Neutrophil (primary cell): ENCODE data around the gene ITSN2.
"Not testable (repeated sequence)": the region's sequence is repeated elsewhere in the genome, so short reads cannot be mapped to it uniquely, and the experiment has no call there.

ENCODE experiments used
- H3K27ac ChIP-seq: fragments of 200-600 bp; sonication (generic); 2 replicates; pipeline ENCODE4 v1.5.1; 2016; ENCODE audit warnings: mild to moderate bottlenecking, moderate library complexity
- H3K27me3 ChIP-seq: fragments of 200-600 bp; sonication (generic); 2 replicates; pipeline ENCODE4 v1.6.0; 2016; ENCODE audit warnings: mild to moderate bottlenecking
- H3K36me3 ChIP-seq: fragments of 200-600 bp; sonication (generic); 2 replicates; pipeline ENCODE4 v1.5.1; 2017
- H3K4me1 ChIP-seq, 2 experiments: fragments of 200-600 bp in 1 of 2; sonication (generic) in 1 of 2; 1 replicate in 1 of 2; 2 replicates in 1 of 2; pipeline versions ENCODE4 v1.5.1 to v1.6.1; 2013 to 2016; ENCODE audit warnings: low read depth in 1 of 2, low read length in 1 of 2, mild to moderate bottlenecking in 1 of 2, moderate library complexity in 1 of 2; ENCODE audit not compliant: control insufficient read depth in 1 of 2, insufficient read depth in 1 of 2
- H3K4me3 ChIP-seq, 2 experiments: fragments of 200-600 bp in 1 of 2; sonication (generic) in 1 of 2; 1 replicate in 1 of 2; 2 replicates in 1 of 2; pipeline ENCODE4 v1.5.1; 2013 to 2016; ENCODE audit warnings: low read depth in 1 of 2, low read length in 1 of 2, mild to moderate bottlenecking in 1 of 2, moderate library complexity in 1 of 2
- H3K9me3 ChIP-seq: fragments of 200-600 bp; sonication (generic); 2 replicates; pipeline ENCODE4 v1.5.1; 2016
- TF ChIP-seq, protein P1 (sequence below): fragments of 200-600 bp; sonication (generic); IDR thresholded peaks from 2 replicates; pipeline ENCODE4 v1.5.1; 2016; ENCODE audit warnings: antibody characterized with exemption

Gene ITSN2

DNA sequence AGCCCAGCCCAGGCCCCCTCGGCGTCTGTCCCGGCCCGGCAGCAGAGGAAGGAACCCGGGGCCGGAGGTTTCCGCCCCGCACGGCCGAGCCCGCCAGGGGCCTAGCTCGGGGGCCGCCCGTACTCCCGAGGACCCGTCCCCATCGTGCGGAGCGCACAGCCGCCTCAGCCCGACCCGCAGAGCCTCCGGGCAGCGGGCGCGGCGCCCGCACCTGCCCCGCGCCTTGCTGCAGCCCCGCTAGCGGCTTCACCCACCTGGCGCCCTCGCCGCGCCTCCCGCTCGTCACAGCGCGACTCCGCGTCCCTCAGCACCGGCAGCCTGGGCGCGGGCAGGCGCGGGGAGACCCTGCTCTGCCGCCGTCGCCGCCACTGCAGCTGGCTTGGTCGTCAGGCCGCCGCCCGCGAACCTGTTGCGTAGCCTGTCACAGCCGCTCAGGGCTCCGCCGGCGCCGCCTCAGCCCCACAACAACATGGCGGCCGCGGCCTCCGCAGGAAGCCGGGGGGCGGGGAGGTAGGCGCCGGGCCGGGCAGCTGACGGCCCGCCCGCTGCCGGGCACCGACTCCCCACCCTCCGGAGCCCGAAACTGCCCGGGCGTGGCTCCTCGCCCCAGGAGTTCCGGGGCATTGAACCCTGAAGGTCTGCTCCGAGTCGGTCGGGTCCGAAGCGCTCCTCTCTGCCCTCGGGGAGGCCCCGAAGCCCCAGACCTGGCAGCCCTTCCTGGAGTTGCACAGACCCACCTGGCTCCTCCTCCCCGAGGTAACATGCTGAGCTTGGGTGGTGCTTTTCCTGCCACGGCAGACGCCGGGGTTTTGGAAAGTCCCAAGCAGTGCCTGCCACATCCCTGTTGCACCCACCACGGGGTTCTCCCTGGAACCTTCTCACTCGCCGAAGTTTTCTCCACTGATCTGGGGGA, at the start of gene ITSN2:
ITSN2 (minus strand) TSS at position 487 of the 913 bp plus-strand sequence. CDS start 32,454 bp downstream, outside the sequence.
- Histone ChIP-seq H3K4me3 (peak within 1 kb of the TSS; percentile 87 to 95), H3K9me3 (no peaks in the 10 kb centered on the region), H3K27ac (peak within 1 kb of the TSS; percentile 99), H3K27me3 (no peaks in the 10 kb centered on the region), H3K36me3 (no peaks in the 10 kb centered on the region), H3K4me1 (peaks cover 33 to 38% of the 10 kb centered on the region in 2 experiments)
- TF ChIP-seq, protein P1, sequence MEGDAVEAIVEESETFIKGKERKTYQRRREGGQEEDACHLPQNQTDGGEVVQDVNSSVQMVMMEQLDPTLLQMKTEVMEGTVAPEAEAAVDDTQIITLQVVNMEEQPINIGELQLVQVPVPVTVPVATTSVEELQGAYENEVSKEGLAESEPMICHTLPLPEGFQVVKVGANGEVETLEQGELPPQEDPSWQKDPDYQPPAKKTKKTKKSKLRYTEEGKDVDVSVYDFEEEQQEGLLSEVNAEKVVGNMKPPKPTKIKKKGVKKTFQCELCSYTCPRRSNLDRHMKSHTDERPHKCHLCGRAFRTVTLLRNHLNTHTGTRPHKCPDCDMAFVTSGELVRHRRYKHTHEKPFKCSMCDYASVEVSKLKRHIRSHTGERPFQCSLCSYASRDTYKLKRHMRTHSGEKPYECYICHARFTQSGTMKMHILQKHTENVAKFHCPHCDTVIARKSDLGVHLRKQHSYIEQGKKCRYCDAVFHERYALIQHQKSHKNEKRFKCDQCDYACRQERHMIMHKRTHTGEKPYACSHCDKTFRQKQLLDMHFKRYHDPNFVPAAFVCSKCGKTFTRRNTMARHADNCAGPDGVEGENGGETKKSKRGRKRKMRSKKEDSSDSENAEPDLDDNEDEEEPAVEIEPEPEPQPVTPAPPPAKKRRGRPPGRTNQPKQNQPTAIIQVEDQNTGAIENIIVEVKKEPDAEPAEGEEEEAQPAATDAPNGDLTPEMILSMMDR, result no peak

DNA sequence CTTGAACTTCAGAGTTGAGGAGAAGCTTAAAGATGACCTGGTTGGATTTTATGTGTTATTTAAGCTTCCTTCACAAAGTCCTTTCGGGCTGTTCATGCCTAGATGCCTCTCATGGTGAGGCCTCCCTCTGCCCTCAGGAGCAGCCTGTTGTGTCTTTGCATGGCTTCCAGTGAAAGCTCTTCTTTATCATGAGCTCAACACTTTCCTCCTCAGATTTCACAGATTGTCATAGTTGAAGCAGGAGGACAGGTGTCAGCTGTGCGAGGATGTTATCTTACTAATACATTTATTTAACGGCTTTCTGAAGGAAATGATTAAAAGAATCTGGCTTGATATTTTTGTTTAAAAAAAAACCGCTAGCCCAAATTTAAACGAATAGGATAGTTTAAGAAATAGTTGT, 48.8 kb upstream of the ITSN2 start:
- Histone ChIP-seq H3K27me3 (peaks cover 7% of the 10 kb centered on the region), H3K36me3 (no peaks in the 10 kb centered on the region), H3K27ac (no peak overlapping the region), H3K9me3 (no peaks in the 10 kb centered on the region), H3K4me3 (no peak overlapping the region), H3K4me1 (no peaks in the 10 kb centered on the region)
- TF ChIP-seq, protein P1, result no peak

DNA sequence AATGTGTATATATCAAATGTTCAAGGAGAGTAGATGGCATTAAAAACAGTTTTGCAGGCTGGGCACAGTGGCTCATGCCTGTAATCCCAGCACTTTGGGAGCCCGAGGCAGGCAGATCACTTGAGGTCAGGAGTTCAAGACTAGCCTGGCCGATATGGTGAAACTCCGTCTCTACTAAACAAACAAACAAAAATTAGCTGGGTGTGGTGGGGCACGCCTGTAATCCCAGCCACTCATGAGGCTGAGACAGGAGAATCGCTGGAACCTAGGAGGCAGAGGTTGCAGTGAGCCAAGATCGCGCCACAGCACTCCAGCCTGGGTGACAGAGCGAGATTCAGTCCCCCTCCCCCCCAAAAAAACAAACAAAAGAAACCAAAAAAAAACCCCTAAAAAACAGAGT, 48.4 kb upstream of the ITSN2 start:
- H3K27ac ChIP-seq, H3K36me3 ChIP-seq: not testable (repeated sequence)
- H3K27me3 ChIP-seq, result peaks cover 11% of the 10 kb centered on the region

DNA sequence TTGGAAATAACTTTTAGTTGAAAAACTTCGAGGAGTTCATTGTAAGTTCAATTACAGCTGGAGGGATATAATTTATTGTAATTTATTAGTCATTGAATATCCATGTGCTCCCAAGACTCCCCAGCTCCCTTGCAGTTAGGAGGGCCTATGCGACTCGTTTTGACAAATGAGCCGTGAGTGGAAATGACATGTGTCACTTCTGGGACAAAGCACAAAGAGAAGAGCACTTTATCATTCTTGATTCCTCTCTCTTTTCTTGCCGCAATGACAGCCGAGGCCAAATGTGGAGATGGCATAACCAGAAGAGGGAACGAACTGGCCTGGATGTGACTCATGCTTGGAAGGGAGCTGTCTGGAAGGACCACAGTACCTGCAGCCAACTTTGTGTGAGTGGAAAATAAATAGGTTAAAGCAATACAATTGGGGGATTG, 44.2 kb upstream of the ITSN2 start:
- H3K4me1 ChIP-seq, result no peaks in the 10 kb centered on the region
- no peaks in the 10 kb centered on the region for H3K36me3 ChIP-seq
- TF ChIP-seq, protein P1, result no peak
- no peaks in the 10 kb centered on the region for H3K9me3 ChIP-seq
- no peak overlapping the region for H3K4me3 ChIP-seq
- H3K27me3 ChIP-seq, result peaks cover 36% of the 10 kb centered on the region
- H3K27ac ChIP-seq, result no peak overlapping the region

More for the DNA sequence above, 48.4 kb upstream of the ITSN2 start:
- H3K4me1 ChIP-seq, H3K4me3 ChIP-seq, H3K9me3 ChIP-seq: not testable (repeated sequence)

DNA sequence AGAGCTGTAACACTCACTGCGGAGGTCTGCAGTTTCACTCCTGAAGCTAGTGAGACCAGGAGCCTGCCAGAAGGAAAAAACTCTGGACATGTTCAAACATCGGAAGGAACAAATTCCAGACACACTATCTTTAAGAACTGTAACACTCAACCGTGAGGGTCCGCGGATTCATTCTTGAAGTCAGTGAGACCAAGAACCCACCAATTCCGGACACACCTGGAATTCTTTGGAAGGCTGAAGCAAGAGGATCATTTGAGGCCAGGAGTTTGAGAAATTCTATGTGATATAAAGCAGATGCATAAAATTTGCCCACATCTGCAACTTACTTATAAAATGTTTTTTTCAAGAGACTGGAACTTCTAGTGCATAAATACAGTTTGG, 43.5 kb upstream of the ITSN2 start:
- Histone ChIP-seq H3K4me3 (no peak overlapping the region), H3K27ac (no peak overlapping the region), H3K4me1 (no peaks in the 10 kb centered on the region), H3K27me3 (peaks cover 36% of the 10 kb centered on the region), H3K9me3 (no peaks in the 10 kb centered on the region), H3K36me3 (no peaks in the 10 kb centered on the region)
- TF ChIP-seq, protein P1, result no peak

DNA sequence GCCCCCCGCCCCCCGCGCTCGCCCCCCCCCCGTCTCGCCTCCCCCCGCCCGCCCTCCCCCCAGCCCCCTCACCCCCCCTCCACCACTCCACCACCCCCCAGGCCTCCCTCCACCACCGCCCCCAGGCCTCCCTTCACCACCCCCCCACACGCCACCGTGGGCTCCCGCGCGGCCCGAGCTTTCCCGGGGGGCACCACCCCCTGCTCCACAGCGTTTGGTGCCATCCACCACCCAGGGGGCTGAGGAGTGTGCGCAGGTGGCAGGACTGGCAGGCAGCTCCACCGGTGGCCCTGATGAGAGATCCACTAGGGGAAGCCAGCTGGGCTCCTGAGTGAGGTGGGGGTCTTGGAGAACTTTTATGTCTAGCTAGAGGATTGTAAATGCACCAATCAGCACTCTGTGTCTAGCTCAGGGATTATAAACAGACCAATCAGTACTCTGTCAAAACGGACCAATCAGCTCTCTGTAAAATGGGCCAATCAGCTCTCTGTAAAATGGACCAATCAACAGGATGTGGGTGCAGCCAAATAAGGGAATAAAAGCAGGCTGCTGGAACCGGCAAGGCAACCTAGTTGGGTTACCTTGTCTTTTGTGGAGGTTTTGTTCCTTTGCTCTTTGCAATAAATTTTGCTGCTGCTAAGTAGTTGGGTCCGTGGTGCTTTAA, 43.0 kb upstream of the ITSN2 start:
- no peaks in the 10 kb centered on the region for H3K9me3 ChIP-seq
- no peak overlapping the region for H3K27ac ChIP-seq
- no peak overlapping the region for H3K4me3 ChIP-seq
- H3K4me1 ChIP-seq, result no peaks in the 10 kb centered on the region
- H3K36me3 ChIP-seq, result no peaks in the 10 kb centered on the region
- TF ChIP-seq, protein P1, result no peak
- peaks cover 36% of the 10 kb centered on the region for H3K27me3 ChIP-seq
